Lower leg skin (tissue), 3 donors: ENCODE data around the gene SCGB2A2.

Experiments used
- POLR2A ChIP-seq, 2 donors: fragments of 450-650 bp; IDR thresholded peaks; one replicate each; pipeline ENCODE4 v1.6.1; 2016 to 2017; ENCODE audit warnings: antibody characterized with exemption in 2 of 2, mild to moderate bottlenecking in 1 of 2, moderate library complexity in 1 of 2
- TF ChIP-seq, protein P1 (sequence below), 3 donors: fragments of 450-650 bp; IDR thresholded peaks; one replicate each; pipeline ENCODE4 v1.5.1; 2016; ENCODE audit warnings: antibody characterized with exemption in 3 of 3, mild to moderate bottlenecking in 3 of 3, moderate library complexity in 2 of 3

DNA sequence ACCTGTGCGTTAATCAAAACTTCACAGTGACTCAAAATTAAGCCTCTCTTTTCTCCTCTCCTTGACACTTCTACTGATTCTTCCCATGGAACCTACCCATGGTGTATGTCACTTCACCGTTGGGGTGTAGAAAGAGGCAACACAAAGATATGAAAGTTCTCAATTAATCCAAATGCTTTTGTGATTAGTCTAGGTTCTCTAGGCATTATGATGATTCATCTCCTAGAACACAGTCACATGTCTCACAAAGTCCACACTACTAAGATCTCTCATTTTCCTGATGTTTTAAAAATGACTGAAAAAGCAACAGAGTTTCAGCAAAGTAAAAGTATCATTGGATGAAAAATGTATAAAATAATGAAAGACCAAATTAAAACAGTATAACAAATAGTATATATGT, 13.7 kb upstream of the SCGB2A2 start:
- TF ChIP-seq, protein P1, sequence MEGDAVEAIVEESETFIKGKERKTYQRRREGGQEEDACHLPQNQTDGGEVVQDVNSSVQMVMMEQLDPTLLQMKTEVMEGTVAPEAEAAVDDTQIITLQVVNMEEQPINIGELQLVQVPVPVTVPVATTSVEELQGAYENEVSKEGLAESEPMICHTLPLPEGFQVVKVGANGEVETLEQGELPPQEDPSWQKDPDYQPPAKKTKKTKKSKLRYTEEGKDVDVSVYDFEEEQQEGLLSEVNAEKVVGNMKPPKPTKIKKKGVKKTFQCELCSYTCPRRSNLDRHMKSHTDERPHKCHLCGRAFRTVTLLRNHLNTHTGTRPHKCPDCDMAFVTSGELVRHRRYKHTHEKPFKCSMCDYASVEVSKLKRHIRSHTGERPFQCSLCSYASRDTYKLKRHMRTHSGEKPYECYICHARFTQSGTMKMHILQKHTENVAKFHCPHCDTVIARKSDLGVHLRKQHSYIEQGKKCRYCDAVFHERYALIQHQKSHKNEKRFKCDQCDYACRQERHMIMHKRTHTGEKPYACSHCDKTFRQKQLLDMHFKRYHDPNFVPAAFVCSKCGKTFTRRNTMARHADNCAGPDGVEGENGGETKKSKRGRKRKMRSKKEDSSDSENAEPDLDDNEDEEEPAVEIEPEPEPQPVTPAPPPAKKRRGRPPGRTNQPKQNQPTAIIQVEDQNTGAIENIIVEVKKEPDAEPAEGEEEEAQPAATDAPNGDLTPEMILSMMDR (IDR thresholded peaks at IDR 0.05): no peak
- TF ChIP-seq POLR2A (IDR thresholded peaks at IDR 0.05): no peak
